ENCODE data around the gene NMBR. TPM values are rescaled to one million over a fixed set of nuclear protein-coding genes. Genes with fewer than 3 reads are reported as not detected.
"Not testable (repeated sequence)": the region's sequence is repeated elsewhere in the genome, so short reads cannot be mapped to it uniquely, and the experiment has no call there.

The NMBR gene
- total RNA-seq, 1 experiment from 2014 or later: not detected

DNA sequence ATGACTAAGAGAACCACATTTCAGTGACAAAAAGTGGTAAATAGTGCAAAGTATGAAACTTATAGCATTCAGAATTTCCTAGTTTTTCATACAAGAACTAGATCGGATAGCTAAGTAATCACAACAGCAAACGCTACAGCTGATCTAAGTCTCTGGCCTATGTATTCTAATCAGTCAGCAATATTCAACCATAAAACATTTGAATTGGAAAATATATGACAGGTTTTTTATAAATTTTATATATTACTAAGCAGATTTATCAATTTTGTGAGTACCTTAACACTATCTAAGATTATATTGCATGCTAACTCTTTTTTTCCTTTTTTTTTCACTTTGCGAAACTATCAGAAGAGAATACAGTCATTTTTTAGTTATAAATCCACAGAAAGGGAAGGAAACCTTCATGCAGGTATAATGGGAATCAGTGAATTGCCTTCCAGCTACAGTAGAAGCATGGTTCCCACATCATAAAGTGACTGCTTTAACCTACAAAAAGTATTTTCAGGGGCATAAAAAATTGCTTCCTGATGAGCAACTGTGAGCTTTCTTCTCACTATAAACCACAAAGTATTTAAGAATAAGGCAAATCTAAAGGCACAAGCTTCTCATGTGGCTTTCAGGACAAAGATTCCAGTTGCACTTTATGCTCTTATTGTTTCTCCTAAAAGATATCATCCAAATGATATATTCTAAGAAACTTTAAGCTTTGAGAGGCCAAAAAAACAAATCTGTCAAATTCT, 88.2 kb downstream of the NMBR start:
- no peak for DNase-seq (ENCODE audit: low spot score)

GRCh38 chr6:142055219-142055618, 91.7 kb downstream of the NMBR start:
- DNase-seq (ENCODE audit: low spot score): no peak

DNA sequence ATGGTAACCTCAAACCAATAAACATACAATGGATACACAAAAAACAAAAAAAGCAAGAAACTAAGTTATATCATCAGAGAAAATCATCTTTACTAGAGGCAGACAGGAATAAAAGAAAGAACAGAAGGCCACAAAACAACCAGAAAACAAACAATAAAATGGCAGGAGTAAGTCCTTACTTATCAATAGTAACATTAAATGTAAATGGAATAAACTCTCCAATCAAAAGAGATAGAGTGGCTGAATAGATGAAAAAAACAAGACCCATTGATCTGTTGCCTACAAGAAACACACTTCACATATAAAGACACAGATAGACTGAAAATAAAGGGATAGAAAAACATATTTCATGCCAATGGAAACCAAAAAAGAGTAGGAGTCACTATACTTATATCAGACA, 95.5 kb downstream of the NMBR start:
- DNase-seq (ENCODE audit: low spot score): no peak

DNA sequence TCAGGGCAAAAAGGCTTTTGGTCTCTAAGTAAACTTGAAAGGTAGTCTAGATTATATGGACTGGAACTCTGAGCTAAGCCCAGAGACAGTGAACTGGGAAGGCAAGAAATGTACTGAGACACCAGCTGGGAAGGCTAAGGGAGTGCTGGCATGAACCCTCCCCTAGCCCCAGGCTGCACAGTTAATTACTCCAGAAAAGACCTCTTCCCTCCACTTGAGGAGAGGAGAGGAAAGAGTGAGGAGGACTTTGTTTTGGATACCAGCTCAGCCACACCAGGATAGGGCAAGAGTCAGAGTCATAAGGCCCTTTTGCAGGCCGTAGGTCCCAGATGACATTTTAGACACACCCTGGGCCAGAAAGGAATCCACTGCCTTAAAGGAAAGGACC, 98.3 kb downstream of the NMBR start:
- DNase-seq (ENCODE audit: low spot score): no peak

DNA sequence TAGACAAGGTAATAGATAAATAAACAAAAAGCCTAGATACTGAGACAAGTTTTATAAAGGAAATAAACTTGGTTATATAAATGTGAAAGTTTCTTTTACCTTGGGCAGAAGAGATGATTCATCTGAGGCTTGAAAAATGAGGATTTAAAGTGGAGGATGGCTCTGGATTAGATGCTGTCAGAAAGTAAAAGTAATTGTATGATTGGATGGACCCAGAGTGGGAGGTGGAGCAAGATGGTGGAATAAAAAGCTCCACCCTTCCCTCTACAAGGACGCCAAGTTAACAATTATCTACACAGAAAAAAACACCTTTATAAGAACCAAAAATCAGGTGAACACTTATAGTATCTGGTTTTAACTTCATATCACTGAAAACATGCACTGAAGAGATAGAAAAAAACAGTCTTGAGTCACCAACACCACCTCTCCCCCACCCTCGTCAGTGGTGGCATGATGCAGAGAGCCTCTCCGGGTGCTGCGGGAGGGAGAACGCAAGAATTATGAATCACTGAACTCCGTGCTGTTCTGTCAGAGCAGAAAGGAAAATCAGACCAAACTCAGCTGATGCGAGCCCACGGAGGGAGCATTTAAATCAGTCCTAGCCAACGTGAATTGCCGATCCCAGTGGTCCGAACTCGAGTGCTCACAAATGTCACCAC, 98.9 kb downstream of the NMBR start:
- no peak for DNase-seq (ENCODE audit: low spot score)

- peak; percentile 22 for DNase-seq (ENCODE audit: low spot score)
Observed at GRCh38 chr6:142045380-142046278, 101.3 kb downstream of the NMBR start.

GRCh38 chr6:142035890-142036289, 111.0 kb downstream of the NMBR start:
- no peak for DNase-seq (ENCODE audit: low spot score)

GRCh38 chr6:142031035-142031434, 115.9 kb downstream of the NMBR start:
- peak; percentile 26 for DNase-seq (ENCODE audit: low spot score)

DNA sequence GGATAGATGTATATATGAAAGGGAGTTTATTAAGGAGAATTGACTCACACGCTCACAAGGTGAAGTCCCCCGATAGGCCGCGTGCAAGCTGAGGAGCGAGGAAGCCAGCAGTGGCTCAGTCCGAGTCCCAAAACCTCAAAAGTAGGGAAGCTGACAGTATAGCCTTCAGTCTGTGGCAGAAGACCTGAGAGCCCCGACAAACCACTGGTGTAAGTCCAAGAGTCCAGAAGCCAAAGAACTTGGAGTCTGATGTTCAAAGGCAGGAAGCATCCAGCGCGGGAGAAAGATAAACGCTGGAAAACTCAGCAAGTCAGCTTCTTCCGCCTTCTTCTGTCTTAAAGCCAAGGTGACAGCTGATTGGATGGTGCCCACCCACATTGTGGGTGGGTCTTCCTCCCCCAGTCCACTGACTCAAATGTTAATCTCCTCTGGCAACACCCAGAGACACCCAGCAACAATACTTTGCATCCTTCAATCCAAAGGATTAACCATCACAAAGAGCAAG, 116.8 kb downstream of the NMBR start:
- DNase-seq (ENCODE audit: low spot score): no peak

DNA sequence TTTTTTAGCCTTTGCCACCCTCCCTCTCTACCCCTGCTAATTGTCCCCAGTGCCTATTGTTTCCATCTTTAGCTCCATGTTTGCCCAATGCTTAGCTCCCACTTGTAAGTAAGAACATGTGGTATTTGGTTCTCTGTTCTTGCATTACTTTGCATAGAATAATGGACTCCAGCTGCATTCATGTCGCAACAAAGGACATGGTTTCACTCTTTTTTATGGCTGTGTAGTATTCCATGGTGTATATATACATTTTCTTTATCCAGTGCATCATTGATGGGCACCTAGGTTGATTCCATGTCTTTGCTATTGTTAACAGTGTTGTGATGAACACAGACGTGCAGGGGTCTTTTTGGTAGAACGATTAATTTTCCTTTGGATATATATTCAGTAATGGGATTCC, 118.4 kb downstream of the NMBR start:
- no peak for DNase-seq (ENCODE audit: low spot score)

DNA sequence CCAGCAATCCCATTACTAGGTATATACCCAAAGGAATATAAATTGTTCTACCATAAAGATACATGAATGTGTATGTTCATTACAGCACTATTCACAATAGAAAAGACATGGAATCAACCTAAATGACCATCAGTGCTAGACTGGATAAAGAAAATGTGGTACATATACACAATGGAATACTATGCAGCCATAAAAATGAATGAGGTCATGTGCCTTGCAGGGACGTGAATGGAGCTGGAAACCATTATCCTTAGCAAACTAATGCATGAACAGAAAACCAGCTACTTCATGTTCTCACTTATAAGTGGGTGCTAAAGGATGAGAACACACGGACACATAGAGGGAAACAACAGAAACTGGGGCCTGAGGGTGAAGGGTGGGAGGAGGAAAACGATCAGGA, 119.1 kb downstream of the NMBR start:
- not testable (repeated sequence) for DNase-seq (ENCODE audit: low spot score)

DNA sequence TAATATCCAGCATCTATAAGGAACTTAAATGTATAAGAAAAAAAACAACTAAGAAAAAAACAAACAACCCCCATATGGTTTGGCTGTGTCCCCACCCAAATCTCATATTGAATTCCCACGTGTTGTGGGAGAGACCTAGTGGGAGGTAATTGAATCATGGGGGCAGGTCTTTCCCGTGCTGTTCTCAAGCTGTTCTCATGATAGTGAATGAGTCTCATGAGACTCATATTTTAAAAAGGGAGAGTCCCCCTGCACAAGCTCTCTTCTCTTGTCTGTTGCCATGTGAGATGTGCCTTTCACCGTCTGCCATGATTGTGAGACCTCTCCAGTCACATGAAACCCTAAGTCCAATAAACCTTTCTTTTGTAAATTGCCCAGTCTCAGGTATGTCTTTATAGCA, 119.8 kb downstream of the NMBR start:
- no peak for DNase-seq (ENCODE audit: low spot score)

- peak; percentile 13 for DNase-seq (ENCODE audit: low spot score)
Observed at GRCh38 chr6:142026471-142026870, 120.5 kb downstream of the NMBR start.

Other genes starting within 250 kb of the NMBR start
- gene GJE1, start 14.2 kb downstream of the NMBR start, total RNA-seq (2014; rRNA removed; shearing (Covaris generic)): not detected in 2 replicates
- gene VTA1, start 141 bp upstream of the NMBR start, total RNA-seq (2014; rRNA removed; shearing (Covaris generic)): 24.7 and 27.6 TPM in 2 replicates
- 6.6 and 8.1 TPM in 2 replicates for gene ADGRG6, start 154.9 kb upstream of the NMBR start, total RNA-seq (2014; rRNA removed; shearing (Covaris generic))